ENCODE data around the gene EYA2.

The EYA2 gene

GRCh38 chr20:47088335-47088734 lies 193.7 kb downstream of the EYA2 start:
- no peak for DNase-seq

- no peak for DNase-seq
These were observed 194.5 kb downstream of the EYA2 start for GRCh38 chr20:47089151-47089550.

- DNase-seq = no peak
These were observed 196.2 kb downstream of the EYA2 start for GRCh38 chr20:47090835-47091234.

- no peak for DNase-seq
These were observed 198.8 kb downstream of the EYA2 start for GRCh38 chr20:47093320-47093966.

- DNase-seq = no peak
These were observed 201.0 kb downstream of the EYA2 start for GRCh38 chr20:47095690-47096089.

GRCh38 chr20:47097691-47098622 lies 203.3 kb downstream of the EYA2 start:
- DNase-seq = no peak

GRCh38 chr20:47099093-47099492 lies 204.4 kb downstream of the EYA2 start:
- DNase-seq = no peak

GRCh38 chr20:47099825-47100441 lies 205.3 kb downstream of the EYA2 start:
- no peak for DNase-seq

GRCh38 chr20:47102629-47103028 lies 208.0 kb downstream of the EYA2 start:
- DNase-seq = no peak

GRCh38 chr20:47106786-47107185 lies 212.1 kb downstream of the EYA2 start:
- no peak for DNase-seq

GRCh38 chr20:47108994-47109393 lies 214.4 kb downstream of the EYA2 start:
- DNase-seq = no peak

- DNase-seq = no peak
These were observed 216.2 kb downstream of the EYA2 start for GRCh38 chr20:47110819-47111218.

GRCh38 chr20:47111576-47111975 lies 216.9 kb downstream of the EYA2 start:
- DNase-seq = no peak

GRCh38 chr20:47113362-47114109 lies 218.9 kb downstream of the EYA2 start:
- DNase-seq = no peak

GRCh38 chr20:47115694-47116093 lies 221.1 kb downstream of the EYA2 start:
- DNase-seq = no peak

GRCh38 chr20:47117371-47117770 lies 222.7 kb downstream of the EYA2 start:
- DNase-seq = no peak

GRCh38 chr20:47117773-47118172 lies 223.1 kb downstream of the EYA2 start:
- no peak for DNase-seq

- no peak for DNase-seq
These were observed 223.6 kb downstream of the EYA2 start for GRCh38 chr20:47118206-47118605.

GRCh38 chr20:47118641-47119040 lies 224.0 kb downstream of the EYA2 start:
- DNase-seq = no peak

- no peak for DNase-seq
These were observed 225.8 kb downstream of the EYA2 start for GRCh38 chr20:47120346-47120936.

- no peak for DNase-seq
These were observed 227.9 kb downstream of the EYA2 start for GRCh38 chr20:47122560-47122959.

GRCh38 chr20:47124181-47124717 lies 229.6 kb downstream of the EYA2 start:
- no peak for DNase-seq

GRCh38 chr20:47125508-47125757 lies 230.8 kb downstream of the EYA2 start:
- DNase-seq = no peak

All from NCI-H2029 (cell line).